Endothelial cell (in vitro differentiated cells): ENCODE measurements around the gene CBFB. TPM values are rescaled to one million over a fixed set of nuclear protein-coding genes. Genes with fewer than 3 reads are reported as not detected.

ENCODE experiments used
- DNase-seq: peaks from one replicate; pipeline ENCODE4 v3.0.0; 2021; ENCODE audit warnings: low spot score
- H3K27ac Mint-ChIP-seq: one replicate; pipeline ENCODE4 v1.8.0; 2021; ENCODE audit warnings: mixed read lengths, inconsistent platforms; ENCODE audit not compliant: unreplicated experiment
- H3K27me3 Mint-ChIP-seq: one replicate; pipeline ENCODE4 v1.8.0; 2021; ENCODE audit warnings: mild to moderate bottlenecking, moderate library complexity, mixed read lengths, inconsistent platforms; ENCODE audit not compliant: unreplicated experiment
- H3K36me3 Mint-ChIP-seq: one replicate; pipeline ENCODE4 v1.8.0; 2021; ENCODE audit warnings: mild to moderate bottlenecking, low read depth, mixed read lengths, inconsistent platforms; ENCODE audit not compliant: unreplicated experiment
- H3K4me1 Mint-ChIP-seq: one replicate; pipeline ENCODE4 v1.8.0; 2021; ENCODE audit warnings: mild to moderate bottlenecking, mixed read lengths, inconsistent platforms; ENCODE audit not compliant: unreplicated experiment
- H3K4me3 Mint-ChIP-seq: one replicate; pipeline ENCODE4 v1.8.0; 2021; ENCODE audit warnings: mild to moderate bottlenecking, mixed read lengths, inconsistent platforms; ENCODE audit not compliant: unreplicated experiment
- H3K9me3 Mint-ChIP-seq: one replicate; pipeline ENCODE4 v1.8.0; 2021; ENCODE audit warnings: mixed read lengths, inconsistent platforms; ENCODE audit not compliant: unreplicated experiment
- CTCF ChIP-seq: fragments of 200-600 bp; sonication (generic); IDR thresholded peaks from one replicate; pipeline ENCODE4 v1.5.0; 2021; ENCODE audit warnings: antibody characterized with exemption; ENCODE audit not compliant: unreplicated experiment
- total RNA-seq: library from RNA; stranded (reverse); fragmentation: NEBNext Ultra II Directional; extraction: Animal tissue kit (Norgen Biotek cat#: 25700); gene quantifications from one replicate; pipeline ENCODE4 v1.2.1, GENCODE V29; 2021; ENCODE audit not compliant: unreplicated experiment

The CBFB gene
- total RNA-seq, 1 donor from 2014 or later: 65.8 TPM

DNA sequence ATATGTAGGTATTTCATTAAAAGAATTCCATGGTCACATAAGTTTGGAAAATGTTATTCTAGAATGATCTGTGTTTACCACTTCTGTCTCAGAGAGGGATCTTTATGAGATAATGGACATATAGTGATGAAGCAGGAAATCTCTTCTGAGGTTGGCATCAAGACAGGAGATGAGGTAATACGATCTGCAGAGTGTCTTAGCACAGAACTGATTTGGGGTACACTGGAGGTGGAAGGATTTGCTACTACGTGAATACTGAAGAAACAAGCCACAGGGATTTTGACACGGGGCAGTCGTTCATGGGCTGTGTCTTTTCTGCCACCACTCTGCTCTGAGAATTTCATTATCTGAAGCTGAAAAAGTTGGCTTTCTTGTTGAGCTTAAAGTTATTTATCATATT, 5.5 kb downstream of the CBFB start:
- Mint-ChIP-seq H3K36me3 (no peaks in the 10 kb centered on the region), H3K4me3 (peak overlapping the region; percentile 29), H3K4me1 (peaks cover 25% of the 10 kb centered on the region), H3K27ac (peak overlapping the region; percentile 33), H3K27me3 (no peaks in the 10 kb centered on the region), H3K9me3 (no peaks in the 10 kb centered on the region)
- TF ChIP-seq CTCF: no peak
- DNase-seq: no peak

- DNase-seq: no peak
- H3K4me3 Mint-ChIP-seq: no peak overlapping the region
- peaks cover 19% of the 10 kb centered on the region for H3K4me1 Mint-ChIP-seq
- TF ChIP-seq CTCF: no peak
- no peak overlapping the region for H3K27ac Mint-ChIP-seq
- no peaks in the 10 kb centered on the region for H3K27me3 Mint-ChIP-seq
- no peaks in the 10 kb centered on the region for H3K9me3 Mint-ChIP-seq
- H3K36me3 Mint-ChIP-seq: peaks cover 4% of the 10 kb centered on the region
Measured at GRCh38 chr16:67035364-67035763, 6.4 kb downstream of the CBFB start.

DNA sequence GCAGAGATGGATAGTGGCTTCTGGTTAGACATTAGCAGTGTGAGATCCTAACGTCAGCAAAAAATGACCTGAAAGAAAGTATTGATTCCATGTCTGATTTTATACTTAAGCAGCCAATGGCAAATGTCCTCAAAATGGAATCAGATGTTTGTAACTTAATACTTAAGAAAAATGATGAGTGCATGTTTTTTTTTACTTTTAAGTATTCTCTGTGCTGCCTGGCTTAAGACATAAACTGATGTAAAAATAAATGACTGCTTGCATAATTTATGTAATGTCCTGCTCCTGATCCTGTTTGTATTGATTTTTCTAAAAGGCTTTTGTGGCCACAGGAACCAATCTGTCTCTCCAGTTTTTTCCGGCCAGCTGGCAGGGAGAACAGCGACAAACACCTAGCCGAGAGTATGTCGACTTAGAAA, 7.4 kb downstream of the CBFB start:
- Mint-ChIP-seq H3K4me3 (peak overlapping the region; percentile 45), H3K36me3 (peaks cover 14% of the 10 kb centered on the region), H3K4me1 (peaks cover 15% of the 10 kb centered on the region), H3K27me3 (no peaks in the 10 kb centered on the region), H3K9me3 (no peaks in the 10 kb centered on the region), H3K27ac (peak overlapping the region; percentile 59)
- TF ChIP-seq CTCF: no peak
- DNase-seq: no peak

- DNase-seq: no peak
- no peaks in the 10 kb centered on the region for H3K9me3 Mint-ChIP-seq
- no peak for TF ChIP-seq CTCF
- peaks cover 18% of the 10 kb centered on the region for H3K36me3 Mint-ChIP-seq
- H3K4me3 Mint-ChIP-seq: no peak overlapping the region
- H3K27me3 Mint-ChIP-seq: no peaks in the 10 kb centered on the region
- no peak overlapping the region for H3K27ac Mint-ChIP-seq
- H3K4me1 Mint-ChIP-seq: peaks cover 9% of the 10 kb centered on the region
Measured at GRCh38 chr16:67039260-67040020, 10.5 kb downstream of the CBFB start.

GRCh38 chr16:67040166-67040565, 11.2 kb downstream of the CBFB start:
- H3K27ac Mint-ChIP-seq: no peak overlapping the region
- TF ChIP-seq CTCF: no peak
- H3K36me3 Mint-ChIP-seq: peaks cover 18% of the 10 kb centered on the region
- H3K4me1 Mint-ChIP-seq: peaks cover 6% of the 10 kb centered on the region
- no peak for DNase-seq
- no peak overlapping the region for H3K4me3 Mint-ChIP-seq
- no peaks in the 10 kb centered on the region for H3K9me3 Mint-ChIP-seq
- H3K27me3 Mint-ChIP-seq: no peaks in the 10 kb centered on the region
